Esophagus squamous epithelium (tissue), 5 donors: ENCODE measurements around the gene PDS5A. TPM values are rescaled to one million over a fixed set of nuclear protein-coding genes. Genes with fewer than 3 reads are reported as not detected.
A peak's percentile ranks its signal among the peaks of the same experiment; 100 is the strongest.

ENCODE experiments used
- DNase-seq: peaks from one replicate; lab custom pipeline; 2025; lab: John Stamatoyannopoulos, UW
- H3K27ac ChIP-seq, 4 donors: fragments of 200-600 bp; sonication (generic); one replicate each; pipeline ENCODE4 v1.5.1; 2016 to 2019; ENCODE audit warnings: mild to moderate bottlenecking in 1 of 4
- H3K27me3 ChIP-seq, 4 donors: fragments of 200-600 bp; sonication (generic); 1 replicate in 3 of 4; 2 replicates in 1 of 4; pipeline versions ENCODE4 v1.5.1 to v1.6.0; 2017 to 2021; ENCODE audit warnings: antibody characterized with exemption in 1 of 4
- H3K36me3 ChIP-seq, 3 donors: fragments of 200-600 bp; sonication (generic); one replicate each; pipeline ENCODE4 v1.5.1; 2016 to 2019
- H3K4me1 ChIP-seq, 3 donors: fragments of 200-600 bp; sonication (generic); one replicate each; pipeline ENCODE4 v1.5.1; 2017 to 2019
- H3K4me3 ChIP-seq, 4 donors: fragments of 200-600 bp; sonication (generic); 1 replicate in 3 of 4; 2 replicates in 1 of 4; pipeline ENCODE4 v1.5.1; 2016 to 2019; ENCODE audit warnings: mild to moderate bottlenecking in 2 of 4, moderate library complexity in 1 of 4
- H3K9me3 ChIP-seq, 3 donors: fragments of 200-600 bp; sonication (generic); one replicate each; pipeline ENCODE4 v1.5.1; 2016 to 2019
- POLR2A ChIP-seq, 4 donors: fragments of 450-650 bp; IDR thresholded peaks; one replicate each; pipeline ENCODE4 v1.6.1; 2017; ENCODE audit warnings: antibody characterized with exemption in 4 of 4, mild to moderate bottlenecking in 4 of 4, moderate library complexity in 3 of 4
- WGBS, 2 donors: methylation state at CpG; one replicate each; pipeline ENCODE4 v1.1.5; 2018; 5-methylcytosine and 5-hydroxymethylcytosine counted together
- intact Hi-C: fragments of 100-400 bp; cut with DNase I; formaldehyde crosslinking; loops from one replicate; pipeline ENCODE4 v1.15.0; 2022
- total RNA-seq, 4 donors: library from RNA; depleted of rRNA; stranded (reverse); fragments of >200 nt; gene quantifications; one replicate each; pipeline ENCODE4 v1.1.0, GENCODE V29; 2016
- TF ChIP-seq, protein P1 (sequence below), 6 experiments: fragments of 450-650 bp in 4 of 6; fragments of 200-600 bp in 2 of 6; sonication (generic) in 2 of 6; IDR thresholded peaks; one replicate each; pipeline ENCODE4 v1.5.1; 2016 to 2019; ENCODE audit warnings: antibody characterized with exemption in 6 of 6, mild to moderate bottlenecking in 4 of 6, moderate library complexity in 4 of 6
- donor health status: DM: yes; HTN: yes; CAD: no.

PDS5A gene
- total RNA-seq, 4 donors from 2014 or later = 49.1 to 70.2 (median 59.6) TPM

DNA sequence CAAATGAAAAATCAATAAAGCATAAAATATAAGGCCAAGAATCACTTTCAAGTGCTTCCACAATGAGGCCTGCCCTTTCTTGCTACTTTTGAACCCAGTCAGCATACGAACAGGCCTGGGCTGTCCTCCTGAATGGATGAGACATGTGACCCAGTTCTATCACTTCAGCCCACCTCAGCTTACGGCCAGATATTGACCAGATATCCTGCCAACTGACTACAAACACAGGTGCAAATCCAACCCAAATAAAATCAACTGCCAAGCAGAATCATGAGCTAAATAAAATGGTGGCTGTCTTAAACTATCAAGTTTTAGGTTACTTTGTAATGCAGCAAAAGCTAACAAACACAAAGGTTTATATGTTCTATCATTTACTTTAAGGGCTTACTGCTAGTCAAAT, 53.7 kb downstream of the PDS5A start:
- 60 to 70% methylated on average over 2 of the region's 2 CpGs for WGBS, 2 donors
- intact Hi-C loops = no loop called here
- TF ChIP-seq, protein P1, sequence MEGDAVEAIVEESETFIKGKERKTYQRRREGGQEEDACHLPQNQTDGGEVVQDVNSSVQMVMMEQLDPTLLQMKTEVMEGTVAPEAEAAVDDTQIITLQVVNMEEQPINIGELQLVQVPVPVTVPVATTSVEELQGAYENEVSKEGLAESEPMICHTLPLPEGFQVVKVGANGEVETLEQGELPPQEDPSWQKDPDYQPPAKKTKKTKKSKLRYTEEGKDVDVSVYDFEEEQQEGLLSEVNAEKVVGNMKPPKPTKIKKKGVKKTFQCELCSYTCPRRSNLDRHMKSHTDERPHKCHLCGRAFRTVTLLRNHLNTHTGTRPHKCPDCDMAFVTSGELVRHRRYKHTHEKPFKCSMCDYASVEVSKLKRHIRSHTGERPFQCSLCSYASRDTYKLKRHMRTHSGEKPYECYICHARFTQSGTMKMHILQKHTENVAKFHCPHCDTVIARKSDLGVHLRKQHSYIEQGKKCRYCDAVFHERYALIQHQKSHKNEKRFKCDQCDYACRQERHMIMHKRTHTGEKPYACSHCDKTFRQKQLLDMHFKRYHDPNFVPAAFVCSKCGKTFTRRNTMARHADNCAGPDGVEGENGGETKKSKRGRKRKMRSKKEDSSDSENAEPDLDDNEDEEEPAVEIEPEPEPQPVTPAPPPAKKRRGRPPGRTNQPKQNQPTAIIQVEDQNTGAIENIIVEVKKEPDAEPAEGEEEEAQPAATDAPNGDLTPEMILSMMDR (IDR thresholded peaks at IDR 0.05) = no peak
- no peak for TF ChIP-seq POLR2A (IDR thresholded peaks at IDR 0.05)
- Histone ChIP-seq H3K9me3 (no peaks in the 10 kb centered on the region), H3K27me3 (no peaks in the 10 kb centered on the region), H3K27ac (no peak overlapping the region), H3K4me1 (no peaks in the 10 kb centered on the region), H3K4me3 (no peak overlapping the region), H3K36me3 (peaks cover 0 to 80% (median 3%) of the 10 kb centered on the region in 3 donors)
- DNase-seq = no peak

DNA sequence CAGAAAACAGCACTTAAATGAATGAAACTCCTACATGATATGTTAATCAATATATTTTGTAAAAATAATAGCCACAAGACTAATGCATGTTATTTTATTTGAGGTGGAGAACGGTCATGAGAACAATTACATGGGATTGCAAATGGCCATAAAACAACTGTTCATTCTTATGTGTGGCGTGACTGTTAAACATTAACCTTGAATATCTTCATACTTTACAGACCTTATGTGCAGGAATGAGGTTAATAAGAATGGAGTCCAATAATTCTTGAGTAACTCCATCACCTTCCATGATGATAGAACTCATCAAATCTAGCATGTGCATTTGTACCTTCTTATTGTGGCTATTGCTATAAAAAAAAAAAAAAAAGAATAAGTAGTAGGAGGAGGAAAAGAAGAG, 55.3 kb downstream of the PDS5A start:
- Histone ChIP-seq H3K27ac (no peak overlapping the region), H3K4me3 (no peak overlapping the region), H3K36me3 (peaks cover 0 to 91% (median 7%) of the 10 kb centered on the region in 3 donors), H3K4me1 (no peaks in the 10 kb centered on the region), H3K27me3 (no peaks in the 10 kb centered on the region), H3K9me3 (no peaks in the 10 kb centered on the region)
- TF ChIP-seq, protein P1 (IDR thresholded peaks at IDR 0.05) = no peak
- no peak for TF ChIP-seq POLR2A (IDR thresholded peaks at IDR 0.05)
- WGBS, 2 donors = 88 to 91% methylated on average over 2 of the region's 2 CpGs
- no peak for DNase-seq
- intact Hi-C loops = no loop called here

DNA sequence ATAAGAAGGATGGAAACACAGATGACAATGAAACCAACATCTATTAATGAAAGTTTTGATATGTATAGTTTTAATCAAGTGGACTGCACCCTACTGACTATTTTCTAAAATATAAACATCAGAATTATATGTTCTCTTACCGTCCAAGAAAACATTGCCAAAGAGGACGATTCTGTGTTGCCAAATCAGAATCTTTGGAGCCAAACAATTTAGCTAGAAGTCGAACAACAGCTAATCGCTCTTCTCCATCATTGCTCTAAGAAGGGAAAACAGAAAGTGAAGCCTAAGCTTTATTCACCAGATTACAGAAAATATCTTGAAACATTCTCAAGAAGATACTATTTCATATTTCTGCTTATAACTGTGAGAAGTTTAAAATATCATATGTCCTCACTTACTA, 64.2 kb downstream of the PDS5A start:
- no peak for DNase-seq
- Histone ChIP-seq H3K27ac (peak overlapping the region in 1 of 4 donors; percentile 11), H3K4me1 (no peaks in the 10 kb centered on the region), H3K36me3 (peaks cover 3 to 94% (median 5%) of the 10 kb centered on the region in 3 donors), H3K4me3 (no peak overlapping the region), H3K9me3 (no peaks in the 10 kb centered on the region), H3K27me3 (no peaks in the 10 kb centered on the region)
- 71 to 74% methylated on average over 4 of the region's 4 CpGs for WGBS, 2 donors
- intact Hi-C loops = no loop called here
- TF ChIP-seq, protein P1 (IDR thresholded peaks at IDR 0.05) = no peak
- TF ChIP-seq POLR2A (IDR thresholded peaks at IDR 0.05) = no peak

DNA sequence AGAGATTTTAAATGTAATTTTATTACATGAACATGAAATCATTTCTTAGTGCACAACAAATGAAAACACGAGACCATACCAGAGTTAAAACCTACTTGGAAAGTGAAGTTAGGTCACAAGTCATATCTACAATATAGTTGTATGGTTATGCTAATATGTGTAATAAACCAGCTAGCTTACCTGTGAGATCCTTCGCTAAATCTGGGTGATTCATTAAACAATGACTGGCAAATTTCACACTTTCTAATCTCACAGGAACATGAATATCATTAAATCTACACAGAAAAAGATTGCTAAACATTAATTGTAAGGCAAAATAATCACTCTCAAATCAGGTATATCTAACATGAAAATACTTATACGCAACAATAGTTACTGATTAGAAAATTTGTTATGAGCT, 67.6 kb downstream of the PDS5A start:
- TF ChIP-seq, protein P1 (IDR thresholded peaks at IDR 0.05) = no peak
- no peak for TF ChIP-seq POLR2A (IDR thresholded peaks at IDR 0.05)
- intact Hi-C loops = no loop called here
- no peak overlapping the region for H3K4me3 ChIP-seq
- no peak for DNase-seq
- H3K27ac ChIP-seq = no peak overlapping the region
- WGBS, 2 donors = 80 to 84% methylated on average over 3 of the region's 3 CpGs
- no peaks in the 10 kb centered on the region for H3K9me3 ChIP-seq
- no peaks in the 10 kb centered on the region for H3K27me3 ChIP-seq
- H3K36me3 ChIP-seq = peaks cover 5 to 91% (median 5%) of the 10 kb centered on the region in 3 donors
- H3K4me1 ChIP-seq = no peaks in the 10 kb centered on the region

DNA sequence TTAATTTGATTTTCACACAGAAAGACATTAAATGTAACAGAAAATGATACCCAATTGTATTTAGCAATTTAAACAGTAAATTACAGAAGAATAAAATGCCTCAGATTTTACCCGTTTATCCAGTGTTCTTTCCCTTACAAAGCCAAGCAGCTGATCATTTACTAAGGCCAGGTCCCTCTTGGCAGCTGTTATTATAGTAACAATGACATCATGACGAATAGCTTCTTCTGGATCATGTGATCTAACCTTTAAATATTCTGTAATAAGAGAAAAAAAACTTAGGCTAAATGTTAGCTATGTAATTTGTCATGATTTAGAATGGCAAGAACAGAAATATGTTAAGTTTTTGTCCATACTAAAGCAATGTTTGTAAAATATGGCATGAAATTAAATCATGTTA, 69.4 kb downstream of the PDS5A start:
- intact Hi-C loops = no loop called here
- no peak for DNase-seq
- no peaks in the 10 kb centered on the region for H3K9me3 ChIP-seq
- H3K27me3 ChIP-seq = no peaks in the 10 kb centered on the region
- TF ChIP-seq, protein P1 (IDR thresholded peaks at IDR 0.05) = no peak
- no peak for TF ChIP-seq POLR2A (IDR thresholded peaks at IDR 0.05)
- H3K36me3 ChIP-seq = peaks cover 5 to 90% (median 5%) of the 10 kb centered on the region in 3 donors
- H3K27ac ChIP-seq = no peak overlapping the region
- H3K4me3 ChIP-seq = no peak overlapping the region
- 42 to 61% methylated on average over 2 of the region's 2 CpGs for WGBS, 2 donors
- H3K4me1 ChIP-seq = no peaks in the 10 kb centered on the region
